Islet precursor cell (in vitro differentiated cells): Measurements from ENCODE around the gene MCC.

ENCODE experiments used
- DNase-seq: peaks from one replicate; pipeline ENCODE4 v3.0.0-alpha.2; 2018

The MCC gene

DNA sequence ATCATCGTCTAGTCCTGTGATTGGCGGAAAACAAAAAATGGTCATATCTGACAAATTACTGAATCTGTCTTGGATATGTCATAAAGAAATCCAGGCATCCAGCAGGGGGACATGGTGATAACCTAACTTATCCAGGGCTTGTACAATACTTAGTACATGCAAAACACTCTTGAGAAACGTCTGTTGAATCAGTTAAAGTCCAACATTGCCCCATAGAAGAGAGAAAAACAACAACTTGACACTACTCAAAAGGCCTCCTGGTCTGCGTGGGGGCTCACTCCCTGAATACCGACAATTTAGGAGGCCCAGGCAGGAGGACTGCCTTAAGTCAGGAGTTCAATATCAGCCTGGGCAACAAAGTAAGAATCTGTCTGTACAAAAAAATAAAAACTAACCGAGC, 294.1 kb downstream of the MCC start:
- no peak for DNase-seq

- DNase-seq, result no peak
Measured at GRCh38 chr5:113193311-113193978, 294.8 kb downstream of the MCC start.

GRCh38 chr5:113192541-113192940, 295.7 kb downstream of the MCC start:
- no peak for DNase-seq

DNA sequence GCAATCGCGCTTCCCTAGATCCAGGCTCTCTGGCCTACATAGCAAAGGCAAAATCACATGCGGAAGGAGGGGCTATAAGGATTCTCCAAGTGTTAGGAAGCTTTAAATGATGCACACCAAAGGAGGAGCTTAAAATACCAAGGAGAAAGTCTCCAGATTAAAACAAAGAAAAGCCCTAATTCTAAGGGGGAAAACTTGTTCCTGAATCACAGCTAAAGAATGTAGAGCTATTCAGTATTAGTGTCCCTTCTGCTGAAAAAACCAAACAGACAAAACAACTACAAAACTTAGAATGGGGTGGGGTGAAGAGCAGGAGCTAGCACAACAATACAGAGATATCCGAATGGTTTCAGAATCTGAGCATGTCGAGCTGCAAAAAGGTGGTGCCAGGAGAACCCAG, 297.9 kb downstream of the MCC start:
- DNase-seq, result no peak

GRCh38 chr5:113189291-113189690, 299.0 kb downstream of the MCC start:
- DNase-seq, result no peak

DNA sequence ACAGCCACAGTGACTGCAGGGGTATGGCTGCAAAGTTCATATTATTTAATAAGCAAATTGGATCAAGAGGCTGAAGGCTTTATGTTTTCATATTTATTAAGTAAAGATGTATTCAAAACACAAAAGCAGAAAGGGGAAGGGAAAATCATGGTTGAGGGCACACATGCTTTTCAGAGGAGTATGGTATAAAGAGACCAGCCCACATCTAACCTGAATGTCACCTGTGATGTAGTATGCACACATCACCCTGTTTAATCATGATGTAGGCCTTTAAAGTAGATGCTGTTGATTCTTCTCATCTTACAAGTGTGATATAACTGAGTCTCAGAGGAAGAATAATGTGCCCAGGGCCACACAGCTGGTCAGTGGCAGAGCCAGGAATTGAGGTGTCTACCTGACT, 299.8 kb downstream of the MCC start:
- DNase-seq, result no peak

DNA sequence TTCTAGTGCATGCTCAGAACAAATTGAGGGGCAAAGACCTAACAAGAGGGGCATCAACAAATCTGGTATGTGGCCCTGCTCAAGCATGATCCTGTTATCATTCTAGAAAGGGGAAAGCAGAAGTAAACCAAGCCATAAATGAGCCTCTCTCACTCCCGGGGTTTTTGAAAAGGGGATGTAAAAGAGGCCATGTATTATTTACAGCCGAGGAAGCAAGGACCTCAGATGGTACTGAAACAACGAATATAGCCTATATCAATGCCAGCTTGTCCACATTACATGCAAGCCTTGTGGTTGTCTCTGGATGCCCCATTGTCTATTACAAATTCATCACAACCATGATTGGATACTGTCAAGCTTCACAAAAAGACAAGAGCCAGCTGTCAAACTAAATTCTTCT, 300.3 kb downstream of the MCC start:
- DNase-seq, result no peak

DNA sequence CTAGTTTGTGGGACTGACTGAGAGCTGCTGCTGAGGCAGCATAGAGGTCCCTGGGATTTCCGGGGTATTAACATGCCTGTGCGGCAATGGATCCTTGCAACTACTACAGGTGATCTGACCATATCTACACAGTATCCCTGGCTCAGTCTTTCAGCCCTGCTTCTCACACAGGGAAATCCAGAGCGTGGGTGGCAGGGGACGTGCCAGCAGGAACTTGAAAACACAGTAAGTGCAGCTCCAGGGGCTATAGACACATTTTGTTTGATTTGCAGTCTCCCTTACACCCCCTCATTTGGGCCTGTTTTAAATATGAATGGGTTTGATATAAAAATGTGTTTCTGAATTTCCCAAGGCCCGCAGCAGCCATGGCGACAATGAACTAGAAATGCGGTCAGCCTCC, 302.2 kb downstream of the MCC start:
- DNase-seq, result no peak

DNA sequence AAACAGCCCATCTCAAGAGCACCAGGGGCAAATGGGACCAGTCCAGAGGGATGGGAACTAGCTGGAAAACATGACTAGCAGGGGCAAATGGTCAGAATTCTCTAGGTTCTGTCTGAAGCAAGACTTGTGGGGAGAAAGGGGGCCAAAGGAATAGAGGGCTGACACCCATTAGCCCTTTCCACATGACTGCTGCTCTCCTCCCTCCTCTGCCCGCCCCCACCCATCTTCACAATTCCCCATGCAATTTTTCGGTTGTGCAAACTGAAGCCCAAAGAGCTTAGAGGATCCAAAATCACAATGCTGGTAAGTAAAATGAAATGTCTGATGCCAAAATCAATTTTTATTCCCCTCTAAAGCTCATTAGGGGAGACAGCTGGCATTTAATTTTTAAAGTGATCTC, 304.6 kb downstream of the MCC start:
- no peak for DNase-seq

GRCh38 chr5:113182658-113183344, 305.5 kb downstream of the MCC start:
- DNase-seq, result no peak

- DNase-seq, result no peak
Measured at GRCh38 chr5:113181853-113182490, 306.3 kb downstream of the MCC start.

DNA sequence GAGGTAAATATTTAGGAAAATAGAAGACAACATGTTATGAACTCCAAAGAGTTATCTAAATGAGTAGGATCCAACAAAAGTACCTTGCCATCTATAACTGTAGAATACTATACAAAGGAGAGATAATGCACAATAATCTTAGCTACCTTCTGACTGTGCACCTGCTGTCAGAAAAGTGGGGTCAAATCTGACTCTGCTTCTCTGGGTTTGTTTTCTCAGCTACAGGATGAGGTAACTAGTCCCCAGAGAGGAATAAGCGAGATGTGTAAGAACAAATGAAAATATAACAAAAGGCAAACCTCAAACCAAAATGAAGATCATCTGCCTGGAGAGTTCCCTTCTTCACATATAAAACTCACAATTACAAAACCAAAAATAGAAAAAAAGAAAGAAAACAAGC, 306.8 kb downstream of the MCC start:
- DNase-seq, result no peak

DNA sequence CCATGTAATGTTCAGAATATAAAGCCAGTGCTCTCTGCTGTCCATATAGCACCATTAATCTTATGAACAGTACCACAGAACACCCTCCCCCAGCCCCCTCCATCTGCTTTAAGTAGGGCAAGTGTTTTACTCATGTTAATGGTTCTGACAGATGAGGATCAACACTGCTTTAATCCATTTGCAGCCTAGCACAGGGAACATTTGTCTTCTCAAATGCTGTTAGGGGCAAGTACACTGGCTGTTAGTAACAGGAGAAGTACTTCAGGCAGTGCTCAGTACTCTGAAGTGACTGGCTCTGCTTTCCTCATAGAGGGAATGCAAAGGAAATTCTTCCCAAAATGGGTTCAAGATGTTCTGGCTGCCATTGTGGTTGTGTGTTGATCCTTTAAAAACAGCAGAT, 309.1 kb downstream of the MCC start:
- no peak for DNase-seq

GRCh38 chr5:113178073-113178779, 310.0 kb downstream of the MCC start:
- no peak for DNase-seq

DNA sequence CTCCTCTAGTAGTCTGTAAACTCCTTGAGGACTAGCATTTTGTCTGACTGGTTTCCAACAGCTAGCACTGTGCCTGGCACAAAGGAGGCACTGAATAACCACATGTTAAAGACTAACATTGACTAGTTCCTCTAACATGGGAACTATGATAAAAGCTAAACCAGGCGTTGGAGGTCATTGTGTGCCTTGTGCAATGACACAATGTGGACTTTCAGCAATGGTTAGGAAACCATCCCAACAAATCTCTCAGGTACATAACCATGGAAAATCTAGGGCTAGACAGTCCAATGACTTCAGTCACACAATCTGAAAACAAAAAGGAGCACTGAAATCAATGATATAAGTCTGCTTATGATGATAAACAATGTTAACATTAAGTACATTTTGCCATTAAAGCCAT, 311.0 kb downstream of the MCC start:
- DNase-seq, result no peak

DNA sequence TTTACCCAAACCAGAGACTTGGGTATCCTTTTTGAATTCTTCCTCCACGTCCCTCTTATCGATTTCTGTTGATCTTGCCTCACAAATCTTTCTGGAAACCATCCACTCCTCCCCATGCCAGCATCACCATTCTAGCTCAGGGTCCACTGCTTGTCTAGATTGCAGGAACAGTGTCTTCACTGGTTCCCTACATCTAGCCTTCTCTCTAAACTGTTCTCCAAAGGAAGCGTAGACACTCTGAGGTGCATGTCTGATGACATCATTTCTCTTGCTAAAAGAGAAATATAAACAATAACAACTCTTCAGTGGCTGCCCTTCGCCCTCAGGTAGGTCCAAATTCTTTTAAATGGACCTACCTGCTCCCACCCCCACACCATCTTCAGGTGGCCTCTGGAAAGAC, 311.5 kb downstream of the MCC start:
- DNase-seq, result no peak

- no peak for DNase-seq
Measured at GRCh38 chr5:113176196-113176595, 312.1 kb downstream of the MCC start.

- DNase-seq, result no peak
Measured at GRCh38 chr5:113172231-113172826, 315.9 kb downstream of the MCC start.

GRCh38 chr5:113171520-113171919, 316.7 kb downstream of the MCC start:
- DNase-seq, result peak; percentile 11

- DNase-seq, result no peak
Measured at GRCh38 chr5:113170707-113171106, 317.5 kb downstream of the MCC start.

DNA sequence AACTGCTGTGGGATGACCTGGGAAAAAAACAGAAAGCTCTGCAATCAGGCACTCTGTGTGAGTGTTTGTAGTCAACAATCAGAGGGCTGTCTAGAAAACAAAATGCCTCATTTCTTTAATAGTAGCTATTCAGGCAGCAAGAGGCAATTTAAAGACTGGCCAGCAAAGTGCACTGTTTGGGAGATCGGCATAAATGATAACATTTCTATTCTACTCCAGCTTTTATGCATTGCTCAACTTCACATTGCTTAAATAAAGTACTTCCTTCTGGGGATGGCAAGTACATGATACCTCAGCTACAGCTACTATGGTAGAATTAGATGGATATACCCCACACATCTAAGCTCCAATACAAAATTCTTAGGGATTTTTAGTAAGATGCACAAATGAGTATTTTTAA, 318.5 kb downstream of the MCC start:
- DNase-seq, result no peak

GRCh38 chr5:113167985-113168384, 320.3 kb downstream of the MCC start:
- DNase-seq, result no peak

DNA sequence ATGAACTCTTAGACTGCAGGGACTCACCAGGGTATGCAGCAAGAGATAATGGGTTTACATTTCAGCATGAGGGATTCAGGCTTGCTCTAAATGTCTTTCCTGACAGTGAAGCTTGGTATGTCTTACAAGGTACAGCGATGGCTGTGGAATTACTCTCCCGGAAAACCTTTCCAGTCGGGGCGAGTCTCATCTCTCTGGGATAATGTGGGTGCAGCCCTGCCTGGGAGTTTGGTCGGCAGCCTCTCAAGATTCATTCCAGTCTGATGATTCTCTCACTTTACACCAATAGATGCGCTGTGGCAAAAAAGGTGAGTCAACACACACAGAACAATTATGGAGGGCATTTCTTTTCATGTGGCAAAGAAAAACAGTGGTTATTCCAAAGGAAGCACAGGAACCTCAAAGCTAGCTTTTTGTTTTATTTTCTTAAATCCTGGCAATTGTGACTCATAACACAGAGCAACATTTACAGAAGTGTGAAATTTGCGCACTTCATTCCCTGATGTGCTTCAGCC, 321.3 kb downstream of the MCC start:
- peak; percentile 95 for DNase-seq
